Heart left ventricle (tissue), 16 donors: ENCODE measurements around the gene PLA2G3. TPM values are rescaled to one million over a fixed set of nuclear protein-coding genes. Genes with fewer than 3 reads are reported as not detected.

ENCODE experiments used
- ATAC-seq, 4 donors: fragments of 200-7000 bp; cut with Tn5 transposase; one replicate each; pipeline ENCODE4 v1.9.1; 2020 to 2022; ENCODE audit warnings: moderate library complexity in 4 of 4, mild to moderate bottlenecking in 3 of 4, moderate number of reproducible peaks in 1 of 4
- DNase-seq, 5 donors: peaks; one replicate each; pipeline ENCODE4 v3.0.0-alpha.2; 2020
- H3K27ac ChIP-seq, 12 donors: fragments of 200-600 bp; sonication (generic) in 4 of 12; one replicate each; pipeline versions ENCODE4 v1.5.0 to v1.8.0; 2016 to 2022; ENCODE audit warnings: mild to moderate bottlenecking in 2 of 12
- H3K27me3 ChIP-seq, 9 donors: fragments of 200-600 bp; sonication (generic) in 2 of 9; one replicate each; pipeline versions ENCODE4 v1.5.1 to v1.8.0; 2016 to 2022; ENCODE audit warnings: mild to moderate bottlenecking in 3 of 9
- H3K36me3 ChIP-seq, 9 donors: fragments of 200-600 bp; sonication (generic) in 2 of 9; one replicate each; pipeline versions ENCODE4 v1.5.0 to v1.8.0; 2018 to 2022; ENCODE audit warnings: mild to moderate bottlenecking in 2 of 9
- H3K4me1 ChIP-seq, 12 donors: fragments of 200-600 bp; sonication (generic) in 4 of 12; one replicate each; pipeline versions ENCODE4 v1.5.0 to v1.8.0; 2016 to 2022; ENCODE audit warnings: mild to moderate bottlenecking in 3 of 12
- H3K4me3 ChIP-seq, 12 donors: fragments of 200-600 bp; sonication (generic) in 4 of 12; one replicate each; pipeline versions ENCODE4 v1.5.0 to v1.8.0; 2017 to 2022; ENCODE audit warnings: mild to moderate bottlenecking in 9 of 12, moderate library complexity in 4 of 12
- H3K9me3 ChIP-seq, 12 donors: fragments of 200-600 bp; sonication (generic) in 4 of 12; one replicate each; pipeline versions ENCODE4 v1.5.0 to v1.8.0; 2016 to 2022; ENCODE audit warnings: mild to moderate bottlenecking in 1 of 12
- POLR2A ChIP-seq, 2 donors: fragments of 450-650 bp; IDR thresholded peaks; one replicate each; pipeline ENCODE4 v1.6.1; 2017; ENCODE audit warnings: antibody characterized with exemption in 2 of 2, mild to moderate bottlenecking in 2 of 2, moderate library complexity in 2 of 2
- WGBS, 4 donors: extraction: QIAGEN DNeasy Blood & Tissue Kit in 2 of 4; methylation state at CpG; one replicate each; pipeline versions ENCODE4 v1.1.5 to v1.1.7; 2013 to 2018; 5-methylcytosine and 5-hydroxymethylcytosine counted together
- intact Hi-C, 10 donors: fragments of 100-400 bp; cut with DNase I; formaldehyde crosslinking; loops; one replicate each; pipeline versions ENCODE4 v1.11.1 to v1.14.2; 2022
- polyA plus RNA-seq, 2 donors: library from polyadenylated mRNA; stranded (reverse); fragments of 200-250 nt; gene quantifications; one replicate each; pipeline ENCODE4 v1.2.3, GENCODE V29; 2013
- total RNA-seq, 9 donors: library from RNA; depleted of rRNA in 2 of 9; stranded (reverse); fragments of >200 nt in 2 of 9; fragmentation: NEBNext Ultra II Directional in 3 of 9; extraction: Animal tissue kit (Norgen Biotek cat#: 25700) in 3 of 9; gene quantifications; one replicate each; pipeline versions ENCODE4 v1.1.0 to v1.2.4, GENCODE V29; 2016 to 2023
- TF ChIP-seq, protein P1 (sequence below), 12 donors: fragments of 200-600 bp; sonication (generic) in 4 of 12; IDR thresholded peaks; one replicate each; pipeline versions ENCODE4 v1.5.0 to v1.8.0; 2018 to 2022; ENCODE audit warnings: antibody characterized with exemption in 12 of 12, mild to moderate bottlenecking in 5 of 12
- donor health status: ischemic (EF 13 %, LVEDD 7.1; RV severe dilation, severe dysfunction).
- donor health status: healthy with polysubstance abuse.
- donor health status: DM: no; HTN: yes; CAD: no.
- donor health status: DM: no; HTN: no; CAD: no.
- donor health status: ischemic (EF 25% LVEDD 6.9; RV normal size, moderate dysfunction).
- donor health status: ischemic (EF 25% LVEDD 5.7; RV mildly dilated, moderate dysfunction).
- donor health status: healthy.
- donor health status: DM: yes; HTN: yes; CAD: no.
- donor health status: ischemic (EF 35%, LVEDD 5.7; RV mildly dilated, moderate dysfunction).
- donor health status: nonischemic (EF 11% LVEDD 7.7; RV severe dilation, severe dysfunction).
- donor health status: DM: yes; HTN: yes; CAD: no.
- donor health status: PGD.
- donor health status: ischemic (EF 29% LVEDD 5.4; RV normal size, mild dysfunction).
- donor health status: nonischemic (EF 23%, LVEDD 6.1; RV moderate dilation, normal function).

PLA2G3 gene
- total and polyA plus RNA-seq, 11 donors: not detected

DNA sequence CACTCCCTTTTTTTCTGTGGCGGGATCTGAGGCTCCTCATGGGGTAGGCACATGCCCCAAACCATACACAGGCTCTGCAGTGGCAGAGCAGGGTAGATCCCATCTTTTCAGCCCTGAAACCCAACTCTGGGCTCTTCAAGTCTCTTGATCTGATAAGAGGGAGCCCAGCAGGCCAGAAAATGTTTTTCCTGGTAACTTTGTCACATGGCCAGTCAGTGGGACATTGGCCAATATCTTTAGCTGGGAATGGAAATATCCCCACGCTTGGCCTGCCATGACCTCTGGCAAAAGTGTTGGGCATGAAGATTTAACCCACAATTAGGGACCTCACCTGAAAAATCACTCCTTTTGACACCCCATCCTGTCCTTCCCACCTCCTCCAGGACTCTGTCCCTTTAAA, 9.4 kb downstream of the PLA2G3 start:
- no peaks in the 10 kb centered on the region for H3K9me3 ChIP-seq
- 47 to 67% (median 62%) methylated on average over 2 of the region's 2 CpGs for WGBS, 4 donors
- peaks cover 0 to 3% (median 0%) of the 10 kb centered on the region in 12 donors for H3K4me1 ChIP-seq
- H3K27me3 ChIP-seq: no peaks in the 10 kb centered on the region
- no peak for TF ChIP-seq POLR2A (IDR thresholded peaks at IDR 0.05)
- TF ChIP-seq, protein P1, sequence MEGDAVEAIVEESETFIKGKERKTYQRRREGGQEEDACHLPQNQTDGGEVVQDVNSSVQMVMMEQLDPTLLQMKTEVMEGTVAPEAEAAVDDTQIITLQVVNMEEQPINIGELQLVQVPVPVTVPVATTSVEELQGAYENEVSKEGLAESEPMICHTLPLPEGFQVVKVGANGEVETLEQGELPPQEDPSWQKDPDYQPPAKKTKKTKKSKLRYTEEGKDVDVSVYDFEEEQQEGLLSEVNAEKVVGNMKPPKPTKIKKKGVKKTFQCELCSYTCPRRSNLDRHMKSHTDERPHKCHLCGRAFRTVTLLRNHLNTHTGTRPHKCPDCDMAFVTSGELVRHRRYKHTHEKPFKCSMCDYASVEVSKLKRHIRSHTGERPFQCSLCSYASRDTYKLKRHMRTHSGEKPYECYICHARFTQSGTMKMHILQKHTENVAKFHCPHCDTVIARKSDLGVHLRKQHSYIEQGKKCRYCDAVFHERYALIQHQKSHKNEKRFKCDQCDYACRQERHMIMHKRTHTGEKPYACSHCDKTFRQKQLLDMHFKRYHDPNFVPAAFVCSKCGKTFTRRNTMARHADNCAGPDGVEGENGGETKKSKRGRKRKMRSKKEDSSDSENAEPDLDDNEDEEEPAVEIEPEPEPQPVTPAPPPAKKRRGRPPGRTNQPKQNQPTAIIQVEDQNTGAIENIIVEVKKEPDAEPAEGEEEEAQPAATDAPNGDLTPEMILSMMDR (IDR thresholded peaks at IDR 0.05): no peak
- ATAC-seq (no peak), DNase-seq (no peak)
- H3K36me3 ChIP-seq: peaks cover 0 to 13% (median 0%) of the 10 kb centered on the region in 9 donors
- H3K27ac ChIP-seq: no peak overlapping the region
- H3K4me3 ChIP-seq: no peak overlapping the region
- intact Hi-C loops: no loop called here

DNA sequence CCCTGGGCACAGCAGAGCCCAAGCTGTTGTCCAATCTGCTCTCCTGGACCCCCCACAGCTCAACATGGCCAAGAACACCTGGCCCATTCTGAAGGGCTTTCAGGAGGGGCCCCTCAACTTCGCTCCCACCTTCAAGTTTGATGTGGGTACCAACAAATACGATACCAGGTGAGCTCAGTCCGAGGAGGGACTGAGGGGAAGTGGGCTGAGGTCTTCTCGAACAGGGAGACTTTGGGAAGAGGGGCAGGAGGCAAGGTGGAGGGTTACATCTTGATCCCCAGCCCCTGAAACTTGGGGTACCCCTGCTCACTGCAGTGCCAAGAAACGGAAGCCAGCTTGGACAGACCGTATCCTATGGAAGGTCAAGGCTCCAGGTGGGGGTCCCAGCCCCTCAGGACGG, 12.2 kb downstream of the PLA2G3 start:
- no peaks in the 10 kb centered on the region for H3K9me3 ChIP-seq
- no peak overlapping the region for H3K4me3 ChIP-seq
- TF ChIP-seq, protein P1 (IDR thresholded peaks at IDR 0.05): no peak
- TF ChIP-seq POLR2A (IDR thresholded peaks at IDR 0.05): no peak
- no peak for DNase-seq
- H3K36me3 ChIP-seq: peaks cover 0 to 13% (median 0%) of the 10 kb centered on the region in 9 donors
- H3K27me3 ChIP-seq: no peaks in the 10 kb centered on the region
- H3K27ac ChIP-seq: no peak overlapping the region
- no peak for ATAC-seq
- WGBS, 4 donors: 87 to 94% (median 92%) methylated on average over 6 to 7 of the region's 7 CpGs
- intact Hi-C loops: no loop called here
- H3K4me1 ChIP-seq: peaks cover 0 to 11% (median 0%) of the 10 kb centered on the region in 12 donors

DNA sequence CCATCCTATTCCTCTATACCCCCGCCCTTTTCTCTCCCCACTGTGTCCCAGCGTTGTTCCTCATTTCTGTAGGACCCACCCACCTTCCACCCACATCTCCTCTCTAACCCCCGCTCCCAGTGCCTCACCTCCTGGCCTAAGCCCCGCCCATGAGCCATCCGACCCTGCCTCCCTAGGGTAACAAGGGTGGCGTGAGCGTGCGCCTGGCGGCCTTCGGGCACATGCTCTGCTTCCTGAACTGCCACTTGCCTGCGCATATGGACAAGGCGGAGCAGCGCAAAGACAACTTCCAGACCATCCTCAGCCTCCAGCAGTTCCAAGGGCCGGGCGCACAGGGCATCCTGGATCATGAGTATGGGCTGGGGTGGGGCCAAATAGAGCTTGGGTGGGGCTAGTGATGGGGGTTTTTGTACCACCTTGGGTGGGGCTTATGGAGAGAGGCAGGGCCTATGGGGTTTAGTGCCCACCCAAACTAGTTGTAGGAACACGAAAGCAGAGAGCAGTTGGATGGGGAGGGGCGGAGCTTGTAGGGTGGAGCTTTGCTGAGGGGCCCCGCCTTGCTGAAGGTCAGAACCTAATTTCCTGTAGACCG, 13.0 kb downstream of the PLA2G3 start:
- intact Hi-C loops: no loop called here
- no peaks in the 10 kb centered on the region for H3K27me3 ChIP-seq
- H3K4me3 ChIP-seq: no peak overlapping the region
- H3K4me1 ChIP-seq: peaks cover 0 to 19% (median 6%) of the 10 kb centered on the region in 12 donors
- H3K9me3 ChIP-seq: no peaks in the 10 kb centered on the region
- TF ChIP-seq POLR2A (IDR thresholded peaks at IDR 0.05): no peak
- TF ChIP-seq, protein P1 (IDR thresholded peaks at IDR 0.05): no peak
- DNase-seq: no peak
- WGBS, 4 donors: 61 to 74% (median 67%) methylated on average over 17 to 19 of the region's 19 CpGs
- H3K36me3 ChIP-seq: peaks cover 0 to 13% (median 0%) of the 10 kb centered on the region in 9 donors
- ATAC-seq: no peak
- no peak overlapping the region for H3K27ac ChIP-seq

- H3K9me3 ChIP-seq: no peaks in the 10 kb centered on the region
- H3K27ac ChIP-seq: no peak overlapping the region
- no peak for ATAC-seq
- peaks cover 0 to 13% (median 0%) of the 10 kb centered on the region in 9 donors for H3K36me3 ChIP-seq
- peaks cover 0 to 23% (median 9%) of the 10 kb centered on the region in 12 donors for H3K4me1 ChIP-seq
- H3K4me3 ChIP-seq: no peak overlapping the region
- intact Hi-C loops: no loop called here
- DNase-seq: no peak
- no peaks in the 10 kb centered on the region for H3K27me3 ChIP-seq
- no peak for TF ChIP-seq POLR2A (IDR thresholded peaks at IDR 0.05)
- TF ChIP-seq, protein P1 (IDR thresholded peaks at IDR 0.05): no peak
- WGBS, 4 donors: 80 to 95% (median 86%) methylated on average over 3 to 13 of the region's 13 CpGs
These were observed 13.5 kb downstream of the PLA2G3 start for GRCh38 chr22:31126869-31127175.
